AG04450 (cell line): Measurements from ENCODE around the gene KIF5A. TPM values are rescaled to one million over a fixed set of nuclear protein-coding genes. Genes with fewer than 3 reads are reported as not detected.
"Not testable (repeated sequence)": the region's sequence is repeated elsewhere in the genome, so short reads cannot be mapped to it uniquely, and the experiment has no call there.

Source experiments
- CTCF ChIA-PET: fragments of 300-600, 350-600 bp; formaldehyde crosslinking; extraction: SDS; loops from one replicate; lab custom pipeline; 2022; ENCODE audit warnings: antibody characterized with exemption, inconsistent platforms; lab: Charles Lee
- POLR2A ChIA-PET: fragments of 350-600 bp; formaldehyde crosslinking; extraction: SDS; loops from one replicate; lab custom pipeline; 2021; ENCODE audit warnings: antibody characterized with exemption, inconsistent platforms; lab: Yijun Ruan, JAX
- DNase-seq: peaks from one replicate; pipeline ENCODE4 v3.0.0-alpha.2; 2011; ENCODE audit warnings: low read depth, low spot score
- H3K27ac ChIP-seq: one replicate; pipeline ENCODE4 v1.5.1; 2012; ENCODE audit warnings: low read depth, low read length, control low read depth
- H3K27me3 ChIP-seq: one replicate; pipeline ENCODE4 v1.6.0; 2012; ENCODE audit warnings: low read length; ENCODE audit not compliant: control insufficient read depth, insufficient read depth
- H3K4me3 ChIP-seq: 2 replicates; pipeline ENCODE4 v1.5.1; 2011; ENCODE audit warnings: mild to moderate bottlenecking, low read depth, low read length, control low read depth
- H3K9me3 ChIP-seq: 2 replicates; pipeline ENCODE4 v1.5.1; 2012; ENCODE audit warnings: low read length; ENCODE audit not compliant: control insufficient read depth, insufficient read depth
- CTCF ChIP-seq: IDR thresholded peaks from 2 replicates; pipeline ENCODE4 v1.5.1; 2011; ENCODE audit warnings: low read depth, low read length, control low read depth, inconsistent platforms
- polyA plus RNA-seq: library from polyadenylated mRNA; depleted of rRNA; stranded (reverse); fragments of >200 nt; gene quantifications from 2 replicates; pipeline ENCODE4 v1.2.3, GENCODE V29; 2011

The KIF5A gene
- polyA plus RNA-seq, 1 experiment = 0.45 TPM

GRCh38 chr12:57511588-57512325, 38.1 kb upstream of the KIF5A start:
- no peak for TF ChIP-seq CTCF
- Histone ChIP-seq H3K4me3 (no peak overlapping the region), H3K27ac (peak overlapping the region; percentile 21), H3K9me3 (no peaks in the 10 kb centered on the region), H3K27me3 (no peaks in the 10 kb centered on the region)
- ChIA-PET CTCF (interaction anchor here (0.6 kb wide), 1 partner anchor 1468 kb away, joined by 3 read pairs; no protein-coding TSS in a partner anchor), POLR2A (interaction anchor here (0.5 kb wide), 1 partner anchor 18 kb away, joined by 4 read pairs; no protein-coding TSS in a partner anchor)
- no peak for DNase-seq

GRCh38 chr12:57512665-57513064, 37.2 kb upstream of the KIF5A start:
- ChIA-PET CTCF (interaction anchor here (0.6 kb wide), 1 partner anchor 1469 kb away, joined by 3 read pairs; no protein-coding TSS in a partner anchor), POLR2A (no interaction called here)
- no peak for TF ChIP-seq CTCF
- Histone ChIP-seq H3K27me3 (no peaks in the 10 kb centered on the region), H3K4me3 (no peak overlapping the region), H3K27ac (no peak overlapping the region), H3K9me3 (no peaks in the 10 kb centered on the region)
- DNase-seq = no peak

- H3K27ac ChIP-seq = no peak overlapping the region
- ChIA-PET POLR2A (interaction anchor here (0.7 kb wide), 1 partner anchor 13 kb away, joined by 3 read pairs; no protein-coding TSS in a partner anchor), CTCF (no interaction called here)
- H3K9me3 ChIP-seq = no peaks in the 10 kb centered on the region
- H3K27me3 ChIP-seq = no peaks in the 10 kb centered on the region
- no peak for TF ChIP-seq CTCF
- no peak overlapping the region for H3K4me3 ChIP-seq
- no peak for DNase-seq
Observed at GRCh38 chr12:57513266-57513665, 36.6 kb upstream of the KIF5A start.

- H3K27me3 ChIP-seq, H3K27ac ChIP-seq, DNase-seq, H3K9me3 ChIP-seq, H3K4me3 ChIP-seq: not testable (repeated sequence)
- CTCF ChIA-PET = interaction anchor here (0.6 kb wide), 1 partner anchor 149 kb away, joined by 4 read pairs; no protein-coding TSS in a partner anchor
- POLR2A ChIA-PET = interaction anchor here (0.6 to 0.7 kb wide), 2 partner anchors 9 to 13 kb away, joined by 3 to 10 read pairs; no protein-coding TSS in a partner anchor
Observed at GRCh38 chr12:57513677-57514076, 36.2 kb upstream of the KIF5A start.

GRCh38 chr12:57514246-57514645, 35.6 kb upstream of the KIF5A start:
- H3K27ac ChIP-seq, H3K4me3 ChIP-seq, H3K9me3 ChIP-seq, DNase-seq, H3K27me3 ChIP-seq: not testable (repeated sequence)
- POLR2A ChIA-PET = interaction anchor here (0.6 to 0.7 kb wide), 2 partner anchors 9 to 13 kb away, joined by 3 to 10 read pairs; no protein-coding TSS in a partner anchor
- CTCF ChIA-PET = interaction anchor here (0.6 kb wide), 1 partner anchor 149 kb away, joined by 4 read pairs; no protein-coding TSS in a partner anchor
